BE2C (cell line): Measurements from ENCODE around the gene MTAP.

Source experiments
- DNase-seq: peaks from one replicate; pipeline ENCODE4 v3.0.0-alpha.2; 2020
- H3K27me3 ChIP-seq: fragments of 250-450 bp; sonication (Bioruptor Pico); 2 replicates; pipeline ENCODE4 v1.5.1; 2020; ENCODE audit warnings: mild to moderate bottlenecking
- H3K36me3 ChIP-seq: fragments of 250-450 bp; sonication (Bioruptor Pico); 2 replicates; pipeline ENCODE4 v1.5.1; 2020; ENCODE audit warnings: mild to moderate bottlenecking
- H3K4me1 ChIP-seq: fragments of 250-450 bp; sonication (Bioruptor Pico); 2 replicates; pipeline ENCODE4 v1.5.1; 2020
- H3K4me3 ChIP-seq: 2 replicates; pipeline ENCODE4 v1.5.1; 2011; ENCODE audit warnings: low read depth, low read length
- H3K9me3 ChIP-seq: fragments of 250-450 bp; sonication (Bioruptor Pico); 2 replicates; pipeline ENCODE4 v1.5.1; 2020
- TF ChIP-seq, protein P1 (sequence below): IDR thresholded peaks from 2 replicates; pipeline ENCODE4 v1.5.1; 2012; ENCODE audit warnings: mild to moderate bottlenecking, low read depth, low read length

Gene MTAP

DNA sequence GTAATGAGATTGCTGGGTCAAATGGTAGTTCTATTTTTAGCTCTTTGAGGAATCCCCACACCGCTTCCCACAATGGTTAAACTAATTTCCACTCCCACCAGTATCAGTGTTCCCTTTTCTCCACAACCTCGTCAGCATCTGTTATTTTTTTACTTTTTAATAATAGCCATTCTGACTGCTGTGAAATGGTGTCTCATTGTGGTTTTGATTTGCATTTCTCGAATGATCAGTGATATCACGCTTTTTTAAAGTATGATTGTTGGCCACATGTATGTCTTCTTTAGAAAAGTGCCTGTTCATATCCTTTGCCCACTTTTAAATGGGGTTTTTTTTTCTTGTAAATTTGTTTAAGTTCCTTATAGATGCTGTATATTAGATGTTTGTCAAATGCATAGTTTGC is 73.5 kb downstream of the MTAP start:
- DNase-seq, result no peak
- Histone ChIP-seq H3K9me3 (peaks cover 3% of the 10 kb centered on the region; the same call in 1 of the 2 replicates), H3K27me3 (no peaks in the 10 kb centered on the region), H3K4me1 (peaks cover 15% of the 10 kb centered on the region), H3K36me3 (peaks cover 3% of the 10 kb centered on the region), H3K4me3 (no peak overlapping the region)
- TF ChIP-seq, protein P1, sequence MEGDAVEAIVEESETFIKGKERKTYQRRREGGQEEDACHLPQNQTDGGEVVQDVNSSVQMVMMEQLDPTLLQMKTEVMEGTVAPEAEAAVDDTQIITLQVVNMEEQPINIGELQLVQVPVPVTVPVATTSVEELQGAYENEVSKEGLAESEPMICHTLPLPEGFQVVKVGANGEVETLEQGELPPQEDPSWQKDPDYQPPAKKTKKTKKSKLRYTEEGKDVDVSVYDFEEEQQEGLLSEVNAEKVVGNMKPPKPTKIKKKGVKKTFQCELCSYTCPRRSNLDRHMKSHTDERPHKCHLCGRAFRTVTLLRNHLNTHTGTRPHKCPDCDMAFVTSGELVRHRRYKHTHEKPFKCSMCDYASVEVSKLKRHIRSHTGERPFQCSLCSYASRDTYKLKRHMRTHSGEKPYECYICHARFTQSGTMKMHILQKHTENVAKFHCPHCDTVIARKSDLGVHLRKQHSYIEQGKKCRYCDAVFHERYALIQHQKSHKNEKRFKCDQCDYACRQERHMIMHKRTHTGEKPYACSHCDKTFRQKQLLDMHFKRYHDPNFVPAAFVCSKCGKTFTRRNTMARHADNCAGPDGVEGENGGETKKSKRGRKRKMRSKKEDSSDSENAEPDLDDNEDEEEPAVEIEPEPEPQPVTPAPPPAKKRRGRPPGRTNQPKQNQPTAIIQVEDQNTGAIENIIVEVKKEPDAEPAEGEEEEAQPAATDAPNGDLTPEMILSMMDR, result no peak

DNA sequence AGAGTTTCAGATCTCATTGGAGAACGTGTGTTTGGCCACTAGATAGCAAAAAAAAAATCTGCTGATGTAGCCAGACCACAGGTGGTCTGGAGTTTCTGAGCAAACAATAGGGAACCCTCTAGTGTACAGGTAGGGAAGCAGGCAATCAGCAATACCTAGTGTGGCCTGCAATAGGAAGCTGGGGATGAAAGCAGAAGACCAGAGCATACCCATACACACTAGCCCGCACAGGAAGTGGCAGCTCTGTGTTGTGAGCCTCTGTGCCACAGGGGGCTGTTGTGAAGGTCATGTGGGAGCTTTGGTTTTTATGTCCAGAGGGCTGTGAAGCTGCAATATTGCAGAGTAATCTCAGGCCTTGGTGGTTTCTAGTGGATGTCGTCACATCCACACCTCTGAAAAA is 81.2 kb downstream of the MTAP start:
- H3K4me1 ChIP-seq, result no peaks in the 10 kb centered on the region
- peaks cover 9% of the 10 kb centered on the region for H3K36me3 ChIP-seq
- H3K9me3 ChIP-seq, result no peaks in the 10 kb centered on the region
- TF ChIP-seq, protein P1, result no peak
- no peak overlapping the region for H3K4me3 ChIP-seq
- no peaks in the 10 kb centered on the region for H3K27me3 ChIP-seq
- DNase-seq, result no peak

DNA sequence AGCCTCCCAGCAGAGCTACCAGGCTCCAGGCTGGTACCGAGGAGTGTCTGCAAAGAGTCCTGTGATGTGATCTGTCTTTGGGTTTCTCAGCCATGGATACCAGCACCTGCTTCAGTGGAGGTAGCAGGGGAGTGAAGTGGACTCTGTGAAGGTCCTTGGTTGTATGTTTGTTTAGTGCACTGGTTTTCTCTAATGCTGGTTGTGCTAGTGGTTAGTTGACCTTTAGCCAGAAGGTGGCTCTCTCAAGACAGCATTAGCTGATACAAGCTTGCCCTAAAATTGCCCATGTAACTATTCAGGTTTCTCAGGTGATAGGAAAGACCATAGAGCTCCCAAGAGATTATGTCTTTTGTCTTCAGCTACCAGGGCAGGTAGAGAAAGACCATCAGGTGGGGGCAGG is 87.2 kb downstream of the MTAP start:
- H3K4me3 ChIP-seq, result no peak overlapping the region
- TF ChIP-seq, protein P1, result no peak
- H3K4me1 ChIP-seq, result no peaks in the 10 kb centered on the region
- H3K9me3 ChIP-seq, result no peaks in the 10 kb centered on the region
- no peak for DNase-seq
- H3K27me3 ChIP-seq, result no peaks in the 10 kb centered on the region
- peaks cover 17% of the 10 kb centered on the region for H3K36me3 ChIP-seq

DNA sequence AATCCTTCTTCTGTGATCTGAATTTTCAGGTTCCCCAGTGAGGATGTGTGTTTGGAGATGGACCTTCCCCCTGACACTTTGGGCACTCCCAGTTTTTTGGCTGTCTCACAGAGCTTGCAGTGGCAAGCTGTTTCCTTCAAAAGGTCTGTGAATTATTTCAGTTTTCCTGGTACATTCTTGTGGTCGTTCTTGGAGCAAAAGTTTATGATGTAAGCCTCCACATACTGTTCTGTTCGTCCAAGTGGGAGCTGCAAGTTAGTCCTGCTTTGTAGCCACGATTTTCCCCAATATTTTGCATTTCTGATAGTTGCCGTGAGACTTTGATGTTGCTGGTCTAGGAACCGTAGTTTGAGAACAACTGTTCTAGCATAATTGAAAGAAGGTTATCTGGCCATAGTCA is 88.3 kb downstream of the MTAP start:
- no peaks in the 10 kb centered on the region for H3K4me1 ChIP-seq
- peaks cover 16% of the 10 kb centered on the region for H3K36me3 ChIP-seq
- TF ChIP-seq, protein P1, result no peak
- no peak overlapping the region for H3K4me3 ChIP-seq
- H3K27me3 ChIP-seq, result no peaks in the 10 kb centered on the region
- H3K9me3 ChIP-seq, result no peaks in the 10 kb centered on the region
- no peak for DNase-seq

DNA sequence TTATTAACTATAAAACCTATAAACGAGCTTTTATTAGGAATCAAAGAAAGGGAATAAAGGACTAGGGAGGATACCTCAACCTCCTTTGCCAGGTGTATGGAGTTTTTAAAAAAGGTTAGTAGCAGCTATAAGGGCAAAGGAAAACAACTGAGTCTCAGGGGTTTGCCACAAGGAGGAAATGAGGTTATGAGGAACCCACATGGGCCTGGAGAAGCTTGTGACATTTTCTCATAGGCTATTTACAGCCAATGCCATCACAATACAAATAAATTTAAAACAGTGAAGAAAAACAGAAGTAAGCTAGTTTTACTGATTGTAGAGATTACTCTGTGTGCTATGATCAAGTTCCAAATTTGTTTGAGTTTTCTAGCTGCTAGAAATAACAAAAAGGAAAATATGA is 99.1 kb downstream of the MTAP start:
- DNase-seq, result no peak
- TF ChIP-seq, protein P1, result no peak
- no peaks in the 10 kb centered on the region for H3K27me3 ChIP-seq
- no peak overlapping the region for H3K4me3 ChIP-seq
- no peaks in the 10 kb centered on the region; the same call in 1 of the 2 replicates for H3K36me3 ChIP-seq
- peaks cover 5% of the 10 kb centered on the region for H3K9me3 ChIP-seq
- no peaks in the 10 kb centered on the region for H3K4me1 ChIP-seq

DNA sequence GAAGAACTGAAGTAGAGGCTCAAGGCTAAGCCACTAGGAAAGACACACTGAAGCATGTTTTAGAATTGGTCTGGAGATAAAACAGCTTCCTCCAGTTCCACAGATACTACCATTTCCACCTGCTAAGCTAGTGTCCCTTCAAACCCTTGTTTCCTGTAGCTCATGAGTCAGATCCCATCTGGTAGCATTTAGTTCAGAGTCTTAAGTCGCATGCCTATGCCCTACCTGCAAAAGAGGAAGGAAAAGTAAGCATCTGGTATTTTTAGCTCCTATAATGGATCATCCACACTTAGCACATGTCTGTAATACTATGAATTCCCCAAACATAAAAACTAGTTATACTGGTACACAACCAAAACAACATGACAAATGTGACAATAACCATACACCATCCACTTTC is 99.7 kb downstream of the MTAP start:
- DNase-seq, result no peak
- Histone ChIP-seq H3K27me3 (no peaks in the 10 kb centered on the region), H3K9me3 (peaks cover 5% of the 10 kb centered on the region), H3K4me3 (no peak overlapping the region), H3K4me1 (no peaks in the 10 kb centered on the region), H3K36me3 (no peaks in the 10 kb centered on the region; the same call in 1 of the 2 replicates)
- TF ChIP-seq, protein P1, result no peak
